KMS-11 (cell line): Measurements from ENCODE around the gene KRT35.

ENCODE experiments used
- H2AFZ ChIP-seq: fragments of 200-600 bp; sonication (generic); 2 replicates; pipeline ENCODE4 v1.6.1; 2016; ENCODE audit warnings: antibody characterized with exemption, mixed run types, low read depth
- H3K27ac ChIP-seq: fragments of 200-600 bp; sonication (generic); 2 replicates; pipeline ENCODE4 v1.6.1; 2016; ENCODE audit warnings: mild to moderate bottlenecking, mixed run types
- H3K27me3 ChIP-seq: fragments of 200-600 bp; sonication (generic); 2 replicates; pipeline ENCODE4 v1.6.1; 2017; ENCODE audit warnings: mild to moderate bottlenecking, low read depth, mixed run types, moderate library complexity; ENCODE audit not compliant: insufficient read depth
- H3K36me3 ChIP-seq: fragments of 200-600 bp; sonication (generic); 2 replicates; pipeline ENCODE4 v1.6.1; 2017; ENCODE audit warnings: mild to moderate bottlenecking, mixed run types; ENCODE audit not compliant: insufficient read depth
- H3K4me1 ChIP-seq: fragments of 200-600 bp; sonication (generic); 2 replicates; pipeline ENCODE4 v1.6.1; 2016; ENCODE audit warnings: mild to moderate bottlenecking, low read depth, mixed run types; ENCODE audit not compliant: poor library complexity, severe bottlenecking
- H3K4me2 ChIP-seq: fragments of 200-600 bp; sonication (generic); 2 replicates; pipeline ENCODE4 v1.7.0; 2016; ENCODE audit warnings: mild to moderate bottlenecking, mixed run types
- H3K4me3 ChIP-seq: fragments of 200-600 bp; sonication (generic); IDR thresholded peaks from 2 replicates; pipeline ENCODE4 v1.6.1; 2017; ENCODE audit warnings: low read depth, low read length, mixed read lengths; ENCODE audit not compliant: insufficient read depth
- H3K79me2 ChIP-seq: fragments of 200-600 bp; sonication (generic); 2 replicates; pipeline ENCODE4 v1.6.1; 2016; ENCODE audit warnings: low read depth, mixed run types; ENCODE audit not compliant: insufficient read depth
- H3K9ac ChIP-seq: fragments of 200-600 bp; sonication (generic); 2 replicates; pipeline ENCODE4 v1.6.1; 2016; ENCODE audit warnings: mild to moderate bottlenecking, mixed run types
- H4K20me1 ChIP-seq: fragments of 200-600 bp; sonication (generic); 2 replicates; pipeline ENCODE4 v1.6.1; 2016; ENCODE audit warnings: mild to moderate bottlenecking, mixed run types; ENCODE audit not compliant: insufficient read depth
- TF ChIP-seq, protein P1 (sequence below): fragments of 200-600 bp; sonication (generic); conservative IDR thresholded peaks from 2 replicates; pipeline ENCODE4 v1.6.1; 2017; ENCODE audit warnings: low read depth, mild to moderate bottlenecking, antibody characterized with exemption, low read length, moderate library complexity, mixed read lengths

Gene KRT35

DNA sequence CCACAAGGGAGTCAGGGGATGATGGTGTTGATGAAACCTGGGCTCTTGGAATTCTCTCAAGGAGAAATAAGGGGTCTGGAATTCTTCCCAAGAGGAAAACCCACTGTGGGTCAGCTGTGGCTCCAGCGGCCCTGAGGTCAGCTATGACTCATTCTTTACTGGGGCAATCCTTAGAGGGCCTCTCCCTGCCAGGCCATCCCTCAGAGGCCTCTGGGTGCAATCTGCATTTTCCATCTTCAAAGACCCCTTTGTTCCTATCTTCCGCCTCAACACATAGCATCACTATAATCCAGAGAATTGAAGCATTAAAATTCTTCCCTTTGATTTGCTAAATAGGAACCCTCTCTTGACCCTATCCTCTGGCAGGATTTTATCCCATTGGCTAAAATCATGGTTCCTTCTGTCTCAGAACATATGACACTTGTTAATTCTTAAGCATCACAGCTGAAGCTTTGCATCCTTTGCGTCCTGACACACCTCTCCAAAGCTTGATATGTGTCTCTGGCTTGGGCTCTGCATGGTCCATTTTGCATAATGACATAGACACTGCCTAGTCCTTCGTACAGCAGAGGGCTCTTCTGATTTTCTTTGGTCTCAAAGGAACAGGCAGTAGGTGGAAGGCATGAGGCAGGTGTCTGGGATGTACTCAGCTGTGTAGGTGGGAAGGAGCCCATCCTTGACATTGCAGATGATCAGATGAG lies 52.2 kb downstream of the KRT35 start:
- no peaks in the 10 kb centered on the region for H3K27me3 ChIP-seq
- no peak overlapping the region for H3K9ac ChIP-seq
- no peak overlapping the region for H3K27ac ChIP-seq
- no peaks in the 10 kb centered on the region for H3K4me1 ChIP-seq
- no peak overlapping the region for H3K4me3 ChIP-seq
- H3K4me2 ChIP-seq = no peak overlapping the region
- no peaks in the 10 kb centered on the region for H3K79me2 ChIP-seq
- TF ChIP-seq, protein P1, sequence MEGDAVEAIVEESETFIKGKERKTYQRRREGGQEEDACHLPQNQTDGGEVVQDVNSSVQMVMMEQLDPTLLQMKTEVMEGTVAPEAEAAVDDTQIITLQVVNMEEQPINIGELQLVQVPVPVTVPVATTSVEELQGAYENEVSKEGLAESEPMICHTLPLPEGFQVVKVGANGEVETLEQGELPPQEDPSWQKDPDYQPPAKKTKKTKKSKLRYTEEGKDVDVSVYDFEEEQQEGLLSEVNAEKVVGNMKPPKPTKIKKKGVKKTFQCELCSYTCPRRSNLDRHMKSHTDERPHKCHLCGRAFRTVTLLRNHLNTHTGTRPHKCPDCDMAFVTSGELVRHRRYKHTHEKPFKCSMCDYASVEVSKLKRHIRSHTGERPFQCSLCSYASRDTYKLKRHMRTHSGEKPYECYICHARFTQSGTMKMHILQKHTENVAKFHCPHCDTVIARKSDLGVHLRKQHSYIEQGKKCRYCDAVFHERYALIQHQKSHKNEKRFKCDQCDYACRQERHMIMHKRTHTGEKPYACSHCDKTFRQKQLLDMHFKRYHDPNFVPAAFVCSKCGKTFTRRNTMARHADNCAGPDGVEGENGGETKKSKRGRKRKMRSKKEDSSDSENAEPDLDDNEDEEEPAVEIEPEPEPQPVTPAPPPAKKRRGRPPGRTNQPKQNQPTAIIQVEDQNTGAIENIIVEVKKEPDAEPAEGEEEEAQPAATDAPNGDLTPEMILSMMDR = no peak
- H2AFZ ChIP-seq = no peak overlapping the region
- no peaks in the 10 kb centered on the region for H4K20me1 ChIP-seq
- H3K36me3 ChIP-seq = no peaks in the 10 kb centered on the region
